Panc1 (cell line): ENCODE results near the gene GRM1. TPM values are rescaled to one million over a fixed set of nuclear protein-coding genes. Genes with fewer than 3 reads are reported as not detected.

Source experiments
- ATAC-seq: fragments of 200-7000 bp; cut with Tn5 transposase; 2 replicates; pipeline ENCODE4 v1.9.1; 2020; ENCODE audit warnings: mild to moderate bottlenecking, moderate library complexity
- BruUV-seq: library from RNA; stranded (reverse); fragments of 400-500 nt; replicated peaks from 2 replicates; lab custom pipeline; 2021; lab: Mats Ljungman, UMichigan
- CTCF ChIA-PET: fragments of 300-600 bp; sonication (Branson Sonifier 250); formaldehyde crosslinking; loops from one replicate; lab custom pipeline; 2022; ENCODE audit warnings: antibody characterized with exemption; lab: Charles Lee
- POLR2A ChIA-PET: fragments of 300-600 bp; sonication (Branson Sonifier 250); formaldehyde crosslinking; loops from one replicate; lab custom pipeline; 2022; ENCODE audit warnings: antibody characterized with exemption; lab: Charles Lee
- DNase-seq: peaks from one replicate; pipeline ENCODE4 v3.0.0-alpha.2; 2010; ENCODE audit warnings: low read depth, low spot score
- H3K27ac ChIP-seq: 2 replicates; pipeline ENCODE4 v1.5.1; 2011; ENCODE audit warnings: mild to moderate bottlenecking, low read length, inconsistent platforms
- H3K27me3 ChIP-seq: fragments of 200-500 bp; sonication (Bioruptor generic); 2 replicates; pipeline ENCODE4 v1.6.0; 2014; ENCODE audit warnings: low read length, inconsistent platforms; ENCODE audit not compliant: control insufficient read depth, insufficient read depth
- H3K36me3 ChIP-seq: fragments of 200-500 bp; sonication (Bioruptor generic); 2 replicates; pipeline ENCODE4 v1.5.1; 2014; ENCODE audit warnings: inconsistent platforms, mild to moderate bottlenecking, low read length, moderate library complexity; ENCODE audit not compliant: control insufficient read depth, insufficient read depth
- H3K4me1 ChIP-seq: 2 replicates; pipeline ENCODE4 v1.5.1; 2011; ENCODE audit warnings: inconsistent platforms, mild to moderate bottlenecking, low read length, moderate library complexity; ENCODE audit not compliant: control insufficient read depth, insufficient read depth
- H3K4me3 ChIP-seq, 2 experiments: 2 replicates each; pipeline ENCODE4 v1.5.1; 2011 to 2012; ENCODE audit warnings: low read depth in 2 of 2, low read length in 2 of 2, mild to moderate bottlenecking in 2 of 2, inconsistent platforms in 1 of 2, moderate library complexity in 1 of 2
- H3K9me3 ChIP-seq: fragments of 200-500 bp; sonication (Bioruptor generic); 2 replicates; pipeline ENCODE4 v1.5.1; 2014; ENCODE audit warnings: low read depth, mild to moderate bottlenecking, inconsistent platforms, low read length, moderate library complexity; ENCODE audit not compliant: control insufficient read depth, insufficient read depth
- CTCF ChIP-seq: fragments of 450-650 bp; IDR thresholded peaks from 2 replicates; pipeline ENCODE4 v1.5.1; 2017; ENCODE audit warnings: mild to moderate bottlenecking
- POLR2AphosphoS5 ChIP-seq: IDR thresholded peaks from 2 replicates; pipeline ENCODE4 v1.6.1; 2012; ENCODE audit warnings: mild to moderate bottlenecking, low read depth, low read length, moderate library complexity
- SIN3A ChIP-seq: IDR thresholded peaks from 2 replicates; pipeline ENCODE4 v1.6.1; 2012; ENCODE audit warnings: low read depth, mild to moderate bottlenecking, low read length, moderate library complexity, borderline replicate concordance; ENCODE audit not compliant: insufficient read depth
- TCF7L2 ChIP-seq: IDR thresholded peaks from 2 replicates; pipeline ENCODE4 v1.6.1; 2011; ENCODE audit warnings: mild to moderate bottlenecking, low read depth, low read length, inconsistent platforms
- in situ Hi-C: cut with HindIII; loops from 2 replicates; pipeline ENCODE4 v1.10.0; 2016; ENCODE audit warnings: low sequenced_read_pairs, low pct_unique_long_range_greater_than_20kb
- intact Hi-C: fragments of 100-400 bp; cut with micrococcal nuclease; formaldehyde crosslinking; loops from one replicate; pipeline ENCODE4 v1.10.0; 2022; ENCODE audit not compliant: unreplicated experiment
- total RNA-seq: library from RNA; stranded (reverse); gene quantifications from one replicate; pipeline ENCODE4 v1.2.1, GENCODE V29; 2021; ENCODE audit not compliant: unreplicated experiment
- TF ChIP-seq, protein P1 (sequence below), 2 experiments: IDR thresholded peaks; 2 replicates each; pipeline ENCODE4 v1.6.1; 2011 to 2012; ENCODE audit warnings: low read depth in 2 of 2, control low read depth in 1 of 2, low read length in 1 of 2, mild to moderate bottlenecking in 1 of 2, moderate library complexity in 1 of 2; ENCODE audit not compliant: insufficient read depth in 1 of 2

GRM1 gene
- total RNA-seq, 1 experiment from 2014 or later: not detected

GRCh38 chr6:146127447-146128215 is 98.8 kb downstream of the GRM1 start:
- Histone ChIP-seq H3K27ac (no peak overlapping the region), H3K4me1 (no peaks in the 10 kb centered on the region), H3K36me3 (no peaks in the 10 kb centered on the region), H3K9me3 (no peaks in the 10 kb centered on the region), H3K27me3 (no peaks in the 10 kb centered on the region; the same call in 1 of the 2 replicates), H3K4me3 (no peak overlapping the region)
- ChIA-PET CTCF (no interaction called here), POLR2A (no interaction called here)
- BruUV-seq: no TSS peak
- in situ Hi-C loops (no loop called here), intact Hi-C loops (no loop called here)
- ATAC-seq (no peak), DNase-seq (no peak)
- TF ChIP-seq CTCF (no peak), POLR2AphosphoS5 (no peak), TCF7L2 (no peak), SIN3A (no peak)
- TF ChIP-seq, protein P1, sequence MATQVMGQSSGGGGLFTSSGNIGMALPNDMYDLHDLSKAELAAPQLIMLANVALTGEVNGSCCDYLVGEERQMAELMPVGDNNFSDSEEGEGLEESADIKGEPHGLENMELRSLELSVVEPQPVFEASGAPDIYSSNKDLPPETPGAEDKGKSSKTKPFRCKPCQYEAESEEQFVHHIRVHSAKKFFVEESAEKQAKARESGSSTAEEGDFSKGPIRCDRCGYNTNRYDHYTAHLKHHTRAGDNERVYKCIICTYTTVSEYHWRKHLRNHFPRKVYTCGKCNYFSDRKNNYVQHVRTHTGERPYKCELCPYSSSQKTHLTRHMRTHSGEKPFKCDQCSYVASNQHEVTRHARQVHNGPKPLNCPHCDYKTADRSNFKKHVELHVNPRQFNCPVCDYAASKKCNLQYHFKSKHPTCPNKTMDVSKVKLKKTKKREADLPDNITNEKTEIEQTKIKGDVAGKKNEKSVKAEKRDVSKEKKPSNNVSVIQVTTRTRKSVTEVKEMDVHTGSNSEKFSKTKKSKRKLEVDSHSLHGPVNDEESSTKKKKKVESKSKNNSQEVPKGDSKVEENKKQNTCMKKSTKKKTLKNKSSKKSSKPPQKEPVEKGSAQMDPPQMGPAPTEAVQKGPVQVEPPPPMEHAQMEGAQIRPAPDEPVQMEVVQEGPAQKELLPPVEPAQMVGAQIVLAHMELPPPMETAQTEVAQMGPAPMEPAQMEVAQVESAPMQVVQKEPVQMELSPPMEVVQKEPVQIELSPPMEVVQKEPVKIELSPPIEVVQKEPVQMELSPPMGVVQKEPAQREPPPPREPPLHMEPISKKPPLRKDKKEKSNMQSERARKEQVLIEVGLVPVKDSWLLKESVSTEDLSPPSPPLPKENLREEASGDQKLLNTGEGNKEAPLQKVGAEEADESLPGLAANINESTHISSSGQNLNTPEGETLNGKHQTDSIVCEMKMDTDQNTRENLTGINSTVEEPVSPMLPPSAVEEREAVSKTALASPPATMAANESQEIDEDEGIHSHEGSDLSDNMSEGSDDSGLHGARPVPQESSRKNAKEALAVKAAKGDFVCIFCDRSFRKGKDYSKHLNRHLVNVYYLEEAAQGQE (IDR thresholded peaks at IDR 0.05; ENCODE audit: insufficient read depth in 1 of 2, low read depth in 2 of 2, low read length in 1 of 2): no peak

DNA sequence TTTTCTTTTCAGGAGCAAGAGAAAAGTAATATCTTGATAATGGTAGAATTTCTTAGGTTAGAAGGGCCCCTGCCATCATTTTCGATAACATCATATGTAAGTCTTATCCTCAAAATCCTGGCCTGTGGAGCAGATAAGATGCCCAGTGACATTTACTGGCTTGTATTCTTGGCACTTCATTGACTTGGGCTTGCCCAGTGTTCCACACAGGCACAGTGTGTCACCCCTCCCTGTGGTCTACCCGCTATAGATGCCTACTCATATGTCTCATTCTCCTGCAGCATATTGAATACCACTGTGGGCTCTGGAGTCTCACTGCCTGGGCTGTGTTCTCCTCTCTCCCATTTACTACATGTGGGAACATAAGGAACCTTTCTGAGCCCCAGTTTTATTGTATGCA is 105.0 kb downstream of the GRM1 start:
- in situ Hi-C loops (no loop called here), intact Hi-C loops (no loop called here)
- H3K9me3 ChIP-seq: no peaks in the 10 kb centered on the region
- no TSS peak for BruUV-seq
- no peak overlapping the region for H3K4me3 ChIP-seq
- no peak overlapping the region for H3K27ac ChIP-seq
- no peaks in the 10 kb centered on the region for H3K36me3 ChIP-seq
- DNase-seq (no peak), ATAC-seq (no peak)
- ChIA-PET CTCF (no interaction called here), POLR2A (no interaction called here)
- H3K4me1 ChIP-seq: no peaks in the 10 kb centered on the region
- no peak for TF ChIP-seq TCF7L2
- TF ChIP-seq POLR2AphosphoS5: no peak
- TF ChIP-seq, protein P1 (IDR thresholded peaks at IDR 0.05; ENCODE audit: insufficient read depth in 1 of 2, low read depth in 2 of 2, low read length in 1 of 2): no peak
- TF ChIP-seq SIN3A: no peak
- TF ChIP-seq CTCF: no peak
- no peaks in the 10 kb centered on the region; the same call in 1 of the 2 replicates for H3K27me3 ChIP-seq
